HG03196 (cell line): ENCODE data around the gene CALCR.

Source experiments
- ATAC-seq: cut with Tn5 transposase; IDR thresholded peaks from one replicate; pipeline ENCODE4 v1.9.1; 2021; ENCODE audit not compliant: unreplicated experiment

CALCR gene

GRCh38 chr7:93461350-93461749 lies 113.2 kb downstream of the CALCR start:
- no peak for ATAC-seq

- ATAC-seq: no peak
These were observed 121.3 kb downstream of the CALCR start for GRCh38 chr7:93453262-93453661.

- no peak for ATAC-seq
These were observed 126.3 kb downstream of the CALCR start for GRCh38 chr7:93448176-93448575.

- ATAC-seq: no peak
These were observed 127.0 kb downstream of the CALCR start for GRCh38 chr7:93447509-93447908.

- no peak for ATAC-seq
These were observed 131.9 kb downstream of the CALCR start for GRCh38 chr7:93442478-93443224.

GRCh38 chr7:93435791-93436190 lies 138.7 kb downstream of the CALCR start:
- no peak for ATAC-seq

GRCh38 chr7:93432130-93432529 lies 142.4 kb downstream of the CALCR start:
- no peak for ATAC-seq

- ATAC-seq: no peak
These were observed 143.5 kb downstream of the CALCR start for GRCh38 chr7:93430917-93431588.

GRCh38 chr7:93429563-93429962 lies 145.0 kb downstream of the CALCR start:
- ATAC-seq: no peak

- ATAC-seq: no peak
These were observed 147.4 kb downstream of the CALCR start for GRCh38 chr7:93427107-93427506.

GRCh38 chr7:93426155-93426696 lies 148.3 kb downstream of the CALCR start:
- no peak for ATAC-seq

GRCh38 chr7:93414574-93414973 lies 159.9 kb downstream of the CALCR start:
- ATAC-seq: no peak

GRCh38 chr7:93409324-93409723 lies 165.2 kb downstream of the CALCR start:
- no peak for ATAC-seq

GRCh38 chr7:93407239-93407638 lies 167.3 kb downstream of the CALCR start:
- no peak for ATAC-seq

GRCh38 chr7:93402944-93403343 lies 171.6 kb downstream of the CALCR start:
- ATAC-seq: no peak

GRCh38 chr7:93399642-93400041 lies 174.9 kb downstream of the CALCR start:
- ATAC-seq: no peak

GRCh38 chr7:93392984-93393383 lies 181.5 kb downstream of the CALCR start:
- ATAC-seq: no peak

- no peak for ATAC-seq
These were observed 183.9 kb downstream of the CALCR start for GRCh38 chr7:93390660-93391059.

- no peak for ATAC-seq
These were observed 192.2 kb downstream of the CALCR start for GRCh38 chr7:93382362-93382761.

- ATAC-seq: no peak
These were observed 196.3 kb downstream of the CALCR start for GRCh38 chr7:93378131-93378760.

- no peak for ATAC-seq
These were observed 198.9 kb downstream of the CALCR start for GRCh38 chr7:93375603-93376002.
